IMR-90 (cell line): ENCODE data around the gene IQUB. TPM values are rescaled to one million over a fixed set of nuclear protein-coding genes. Genes with fewer than 3 reads are reported as not detected.

Experiments
- ATAC-seq: fragments of 200-7000 bp; cut with Tn5 transposase; 2 replicates; pipeline ENCODE4 v1.9.1; 2020; ENCODE audit warnings: low read depth, mild to moderate bottlenecking, moderate library complexity
- BruUV-seq: library from RNA; stranded (reverse); fragments of 400-500 nt; replicated peaks from 2 replicates; lab custom pipeline; 2021; lab: Mats Ljungman, UMichigan
- CTCF ChIA-PET: fragments of 300-600 bp; formaldehyde crosslinking; extraction: SDS; loops from one replicate; lab custom pipeline; 2021; ENCODE audit warnings: antibody characterized with exemption; lab: Yijun Ruan, JAX
- POLR2A ChIA-PET: fragments of 300-600 bp; sonication (Branson Sonifier 250); formaldehyde crosslinking; loops from one replicate; lab custom pipeline; 2022; ENCODE audit warnings: antibody characterized with exemption; ENCODE audit not compliant: unreplicated experiment; lab: Charles Lee
- DNase-seq: peaks from one replicate; pipeline ENCODE4 v3.0.0; 2013
- H2AFZ ChIP-seq: replicated peaks from 2 replicates; pipeline ENCODE3; 2013; ENCODE audit warnings: low read length, mild to moderate bottlenecking; ENCODE audit not compliant: poor library complexity
- H2AK5ac ChIP-seq: 2 replicates; pipeline ENCODE4 v1.6.1; 2013; ENCODE audit warnings: low read depth, low read length, inconsistent platforms
- H2AK9ac ChIP-seq: replicated peaks from 2 replicates; pipeline ENCODE3; 2013; ENCODE audit warnings: mild to moderate bottlenecking, low read depth, low read length, moderate library complexity; ENCODE audit not compliant: poor library complexity
- H2BK120ac ChIP-seq: 2 replicates; pipeline ENCODE4 v1.6.1; 2013; ENCODE audit warnings: low read depth, low read length, inconsistent platforms
- H2BK15ac ChIP-seq: 3 replicates; pipeline ENCODE4 v1.6.1; 2013; ENCODE audit warnings: low read depth, low read length, inconsistent platforms
- H2BK20ac ChIP-seq: 2 replicates; pipeline ENCODE4 v1.6.1; 2013; ENCODE audit warnings: low read depth, mild to moderate bottlenecking, inconsistent platforms, low read length, moderate library complexity
- H2BK5ac ChIP-seq: 2 replicates; pipeline ENCODE4 v1.6.1; 2013; ENCODE audit warnings: mild to moderate bottlenecking, low read depth, low read length, inconsistent platforms; ENCODE audit not compliant: poor library complexity, severe bottlenecking
- H3K14ac ChIP-seq: replicated peaks from 2 replicates; pipeline ENCODE4 v1.6.1; 2013; ENCODE audit warnings: low read depth, low read length, inconsistent platforms
- H3K18ac ChIP-seq: 2 replicates; pipeline ENCODE4 v1.6.1; 2013; ENCODE audit warnings: low read depth, low read length, control low read depth
- H3K23ac ChIP-seq: 2 replicates; pipeline ENCODE4 v1.6.1; 2013; ENCODE audit warnings: low read depth, low read length, inconsistent platforms
- H3K27ac ChIP-seq: 2 replicates; pipeline ENCODE4 v1.5.1; 2013; ENCODE audit warnings: mild to moderate bottlenecking, control low read depth, low read length; ENCODE audit not compliant: insufficient read depth
- H3K27me3 ChIP-seq: 2 replicates; pipeline ENCODE4 v1.6.1; 2013; ENCODE audit warnings: low read length; ENCODE audit not compliant: control insufficient read depth, insufficient read depth
- H3K36me3 ChIP-seq: 2 replicates; pipeline ENCODE4 v1.6.1; 2013; ENCODE audit warnings: low read length, mixed read lengths; ENCODE audit not compliant: control insufficient read depth, insufficient read depth
- H3K4ac ChIP-seq: 2 replicates; pipeline ENCODE4 v1.6.1; 2013; ENCODE audit warnings: low read depth, low read length, inconsistent platforms
- H3K4me1 ChIP-seq: 2 replicates; pipeline ENCODE4 v1.6.1; 2013; ENCODE audit warnings: low read length, mixed read lengths; ENCODE audit not compliant: control insufficient read depth, insufficient read depth
- H3K4me2 ChIP-seq: 2 replicates; pipeline ENCODE4 v1.6.1; 2013; ENCODE audit warnings: low read depth, mild to moderate bottlenecking, control low read depth, low read length, moderate library complexity
- H3K4me3 ChIP-seq: 2 replicates; pipeline ENCODE4 v1.5.1; 2013; ENCODE audit warnings: low read depth, mild to moderate bottlenecking, control low read depth, low read length, moderate library complexity; ENCODE audit not compliant: insufficient read depth
- H3K56ac ChIP-seq: 2 replicates; pipeline ENCODE4 v1.6.1; 2013; ENCODE audit warnings: low read length, inconsistent platforms; ENCODE audit not compliant: insufficient read depth; ENCODE audit errors: extremely low read depth
- H3K79me1 ChIP-seq, 2 experiments: 2 replicates each; pipeline ENCODE4 v1.6.1; 2013; ENCODE audit warnings: low read length in 2 of 2, inconsistent platforms in 1 of 2, low read depth in 1 of 2
- H3K9ac ChIP-seq: 2 replicates; pipeline ENCODE4 v1.6.1; 2013; ENCODE audit warnings: low read depth, low read length, control low read depth
- H3K9me1 ChIP-seq: 2 replicates; pipeline ENCODE4 v1.6.1; 2013; ENCODE audit warnings: low read length, inconsistent platforms; ENCODE audit not compliant: insufficient read depth
- H3K9me3 ChIP-seq: 2 replicates; pipeline ENCODE4 v1.6.1; 2013; ENCODE audit warnings: low read length; ENCODE audit not compliant: control insufficient read depth, insufficient read depth
- H4K20me1 ChIP-seq: 2 replicates; pipeline ENCODE4 v1.6.1; 2013; ENCODE audit warnings: low read length, inconsistent platforms; ENCODE audit not compliant: insufficient read depth
- H4K5ac ChIP-seq: 2 replicates; pipeline ENCODE4 v1.6.1; 2013; ENCODE audit warnings: mild to moderate bottlenecking, low read depth, low read length, control low read depth
- H4K8ac ChIP-seq, 2 experiments: 2 replicates each; pipeline ENCODE4 v1.6.1; 2013; ENCODE audit warnings: low read depth in 2 of 2, low read length in 2 of 2, control low read depth in 1 of 2, inconsistent platforms in 1 of 2
- H4K91ac ChIP-seq: 2 replicates; pipeline ENCODE4 v1.6.1; 2013; ENCODE audit warnings: low read depth, low read length, inconsistent platforms; ENCODE audit not compliant: insufficient read depth
- BHLHE40 ChIP-seq: fragments of 150-350 bp; IDR thresholded peaks from 2 replicates; pipeline ENCODE4 v1.6.1; 2016; ENCODE audit warnings: mild to moderate bottlenecking, low read depth, low read length
- CEBPB ChIP-seq: IDR thresholded peaks from 2 replicates; pipeline ENCODE4 v1.6.1; 2012; ENCODE audit warnings: low read depth, low read length, improper control_type of control experiment
- CHD1 ChIP-seq: IDR thresholded peaks from 2 replicates; pipeline ENCODE4 v1.6.1; 2012; ENCODE audit warnings: low read depth, low read length, improper control_type of control experiment
- CTCF ChIP-seq: conservative IDR thresholded peaks from 2 replicates; pipeline ENCODE4 v1.5.1; 2012; ENCODE audit warnings: mild to moderate bottlenecking, low read depth, low read length, improper control_type of control experiment
- ELK1 ChIP-seq: fragments of 150-350 bp; IDR thresholded peaks from 2 replicates; pipeline ENCODE4 v1.6.1; 2016; ENCODE audit warnings: low read depth, mild to moderate bottlenecking, low read length, moderate library complexity, borderline replicate concordance
- FOS ChIP-seq: fragments of 150-350 bp; IDR thresholded peaks from 2 replicates; pipeline ENCODE4 v1.6.1; 2016; ENCODE audit warnings: low read depth, low read length
- MAFK ChIP-seq: IDR thresholded peaks from 2 replicates; pipeline ENCODE4 v1.6.1; 2012; ENCODE audit warnings: low read depth, low read length, improper control_type of control experiment
- MAZ ChIP-seq: IDR thresholded peaks from 2 replicates; pipeline ENCODE4 v1.6.1; 2012; ENCODE audit warnings: low read depth, mild to moderate bottlenecking, low read length, improper control_type of control experiment, moderate library complexity, borderline replicate concordance
- NFE2L2 ChIP-seq: fragments of 150-350 bp; IDR thresholded peaks from 2 replicates; pipeline ENCODE4 v1.6.1; 2016; ENCODE audit warnings: low read depth, mild to moderate bottlenecking, low read length
- POLR2A ChIP-seq: IDR thresholded peaks from 2 replicates; pipeline ENCODE4 v1.6.1; 2012; ENCODE audit warnings: mild to moderate bottlenecking, low read depth, low read length
- RAD21 ChIP-seq: IDR thresholded peaks from 2 replicates; pipeline ENCODE4 v1.6.1; 2012; ENCODE audit warnings: low read length, improper control_type of control experiment
- RCOR1 ChIP-seq: IDR thresholded peaks from 2 replicates; pipeline ENCODE4 v1.6.1; 2012; ENCODE audit warnings: mild to moderate bottlenecking, low read length, improper control_type of control experiment; ENCODE audit not compliant: insufficient replicate concordance
- RFX5 ChIP-seq: IDR thresholded peaks from 2 replicates; pipeline ENCODE4 v1.8.0; 2012; ENCODE audit warnings: low read depth, mild to moderate bottlenecking, low read length, moderate library complexity
- SMC3 ChIP-seq: fragments of 150-350 bp; IDR thresholded peaks from 2 replicates; pipeline ENCODE4 v1.6.1; 2016; ENCODE audit warnings: low read depth, mild to moderate bottlenecking, antibody characterized with exemption, low read length, moderate library complexity
- USF2 ChIP-seq: fragments of 150-350 bp; IDR thresholded peaks from 2 replicates; pipeline ENCODE4 v1.6.1; 2017; ENCODE audit warnings: mild to moderate bottlenecking, antibody characterized with exemption, low read length, low read depth
- WGBS, 2 experiments: methylation state at CpG; one replicate each; pipeline versions ENCODE4 v1.1.5 to v1.1.7; 2013; ENCODE audit warnings: missing lambda C conversion rate in 2 of 2; ENCODE audit not compliant: insufficient read length in 1 of 2; ENCODE audit errors: extremely low coverage in 2 of 2; 5-methylcytosine and 5-hydroxymethylcytosine counted together
- dilution Hi-C: fragments of 300-500 bp; cut with HindIII; formaldehyde crosslinking; loops from one replicate; pipeline ENCODE4 v1.14.3; 2018; ENCODE audit warnings: low sequenced_read_pairs; ENCODE audit not compliant: unreplicated experiment
- in situ Hi-C: fragments of 300-500 bp; cut with MboI; formaldehyde crosslinking; loops from 3 replicates; pipeline ENCODE4 v1.14.3; 2019; ENCODE audit warnings: low sequenced_read_pairs, inconsistent platforms, mixed read lengths
- intact Hi-C: fragments of 100-400 bp; cut with micrococcal nuclease; formaldehyde crosslinking; loops from 2 replicates; pipeline ENCODE4 v1.10.0; 2022
- polyA plus RNA-seq, 3 experiments: library from polyadenylated mRNA; depleted of rRNA; stranded (reverse); fragments of >200 nt; gene quantifications; 2 replicates each; pipeline ENCODE4 v1.2.3, GENCODE V29; 2012; ENCODE audit warnings: low replicate concordance in 1 of 3
- total RNA-seq: library from RNA; depleted of rRNA; stranded (reverse); fragments of >200 nt; gene quantifications from 2 replicates; pipeline ENCODE4 v1.2.3, GENCODE V29; 2012

IQUB gene
- total and polyA plus RNA-seq, 2 of the 4 experiments (the other 2 are of a cell fraction), result 0.05 to 0.18 TPM

GRCh38 chr7:123505221-123505620, 29.2 kb downstream of the IQUB start:
- no peaks in the 10 kb centered on the region for H3K9me3 ChIP-seq
- no peak overlapping the region for H3K9ac ChIP-seq
- H3K4me2 ChIP-seq, result no peak overlapping the region
- dilution Hi-C loops (no loop called here), in situ Hi-C loops (no loop called here), intact Hi-C loops (no loop called here)
- no peaks in the 10 kb centered on the region for H4K20me1 ChIP-seq
- ChIA-PET CTCF (interaction anchor here (1.6 kb wide), 1 partner anchor 10 kb away, joined by 3 read pairs; no protein-coding TSS in a partner anchor), POLR2A (interaction anchor here (0.6 kb wide), 1 partner anchor 1562 kb away, joined by 3 read pairs; no protein-coding TSS in a partner anchor)
- no peaks in the 10 kb centered on the region for H3K9me1 ChIP-seq
- no peak overlapping the region for H3K4ac ChIP-seq
- H3K36me3 ChIP-seq, result no peaks in the 10 kb centered on the region
- no peak overlapping the region for H2BK5ac ChIP-seq
- no peak overlapping the region for H3K18ac ChIP-seq
- no peak overlapping the region for H3K23ac ChIP-seq
- no peak overlapping the region for H2BK20ac ChIP-seq
- no peaks in the 10 kb centered on the region for H3K79me1 ChIP-seq
- H4K91ac ChIP-seq, result no peak overlapping the region
- no peak overlapping the region for H2AFZ ChIP-seq
- ATAC-seq (no peak), DNase-seq (no peak)
- 60% methylated on average over 1 of the region's 2 CpGs; no CpG with 5 or more reads in 1 of the 2 experiments for WGBS, 2 experiments
- H3K56ac ChIP-seq, result no peak overlapping the region
- no peak overlapping the region for H3K14ac ChIP-seq
- no peaks in the 10 kb centered on the region for H3K27me3 ChIP-seq
- no peak overlapping the region for H4K5ac ChIP-seq
- H2AK5ac ChIP-seq, result no peak overlapping the region
- no peaks in the 10 kb centered on the region for H3K4me1 ChIP-seq
- H3K27ac ChIP-seq, result no peak overlapping the region
- TF ChIP-seq CEBPB (no peak), RCOR1 (no peak), POLR2A (no peak), CHD1 (no peak), MAFK (no peak), FOS (no peak), RFX5 (no peak), SMC3 (no peak), MAZ (no peak), ELK1 (no peak), NFE2L2 (no peak), BHLHE40 (no peak), CTCF (no peak), USF2 (no peak), RAD21 (no peak)
- H2BK120ac ChIP-seq, result no peak overlapping the region
- BruUV-seq, result no TSS peak
- no peak overlapping the region for H3K4me3 ChIP-seq
- H4K8ac ChIP-seq, result no peak overlapping the region
- H2AK9ac ChIP-seq, result no peak overlapping the region
- H2BK15ac ChIP-seq, result no peak overlapping the region
